Measurements from ENCODE around the gene BCL2L13.

Gene BCL2L13

GRCh38 chr22:17778412-17778976 is 139.9 kb downstream of the BCL2L13 start:
- ChIA-PET POLR2A (no interaction called here), CTCF (interaction anchor here (1.6 to 4.6 kb wide), 2 partner anchors 37 to 298 kb away, joined by 3 to 37 read pairs; no protein-coding TSS in a partner anchor)
- DNase-seq (ENCODE audit: low read depth, low spot score): no peak
- no peak overlapping the region for H3K4me3 ChIP-seq (ENCODE audit: low read depth, low read length)
- TF ChIP-seq CTCF (IDR thresholded peaks at IDR 0.05; ENCODE audit: insufficient read depth, low read length, missing control alignments): no peak

- no peak overlapping the region for H3K4me3 ChIP-seq (ENCODE audit: low read depth, low read length)
- ChIA-PET CTCF (interaction anchor here (1.2 to 4.6 kb wide), 4 partner anchors 38 to 297 kb away, joined by 3 to 37 read pairs (median 5); no protein-coding TSS in a partner anchor), POLR2A (no interaction called here)
- no peak for TF ChIP-seq CTCF (IDR thresholded peaks at IDR 0.05; ENCODE audit: insufficient read depth, low read length, missing control alignments)
- DNase-seq (ENCODE audit: low read depth, low spot score): no peak
Observed at GRCh38 chr22:17779286-17780115, 140.9 kb downstream of the BCL2L13 start.

- ChIA-PET CTCF (interaction anchor here (1.2 to 4.6 kb wide), 3 partner anchors 38 to 296 kb away, joined by 4 to 37 read pairs (median 6); no protein-coding TSS in a partner anchor), POLR2A (no interaction called here)
- no peak for DNase-seq (ENCODE audit: low read depth, low spot score)
- no peak for TF ChIP-seq CTCF (IDR thresholded peaks at IDR 0.05; ENCODE audit: insufficient read depth, low read length, missing control alignments)
- H3K4me3 ChIP-seq (ENCODE audit: low read depth, low read length): no peak overlapping the region
Observed at GRCh38 chr22:17780116-17780740, 141.7 kb downstream of the BCL2L13 start.
